Astrocyte of the hippocampus (primary cell): ENCODE results near the gene OSBPL8.
"Not testable (repeated sequence)": the region's sequence is repeated elsewhere in the genome, so short reads cannot be mapped to it uniquely, and the experiment has no call there.

Source experiments
- DNase-seq: peaks from one replicate; pipeline ENCODE4 v3.0.0; 2011; ENCODE audit warnings: low read depth, low spot score

The OSBPL8 gene

DNA sequence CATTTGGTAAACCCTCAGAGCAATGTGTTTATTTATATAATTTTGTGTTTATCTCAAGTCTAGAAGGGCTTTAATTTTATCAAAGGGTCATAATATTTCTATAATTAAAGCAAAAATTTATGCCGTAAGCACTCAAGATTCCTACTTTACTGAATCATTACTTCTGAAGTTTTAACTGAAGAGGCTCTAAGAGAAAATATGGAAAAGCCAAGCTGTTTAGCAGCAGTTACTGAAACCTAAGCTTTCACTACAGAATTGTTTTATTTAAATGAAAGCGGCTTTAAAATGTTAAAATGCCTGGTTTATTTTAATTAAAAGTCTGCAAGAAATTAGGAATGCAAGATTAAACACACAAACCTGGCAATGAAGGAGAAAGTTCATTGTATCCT, 137.4 kb downstream of the OSBPL8 start:
- DNase-seq: no peak

DNA sequence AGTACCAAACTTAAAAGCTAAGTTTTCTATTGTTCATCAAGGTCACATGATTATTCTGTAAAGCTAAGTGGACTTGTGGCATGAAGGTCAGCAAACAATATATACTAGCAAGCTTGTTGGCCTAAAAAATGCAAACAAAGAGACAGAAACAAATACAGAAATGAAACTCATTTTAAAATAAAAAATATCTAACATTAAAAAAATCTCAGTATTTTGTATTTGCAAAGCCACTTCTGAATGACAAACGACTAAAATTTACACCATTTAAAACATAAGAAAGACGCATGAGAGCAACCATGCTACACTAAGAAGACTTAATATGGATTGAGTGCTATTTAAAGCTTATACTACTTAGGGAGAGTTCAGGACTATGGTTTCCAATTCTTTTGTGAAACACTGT, 138.5 kb downstream of the OSBPL8 start:
- no peak for DNase-seq

DNA sequence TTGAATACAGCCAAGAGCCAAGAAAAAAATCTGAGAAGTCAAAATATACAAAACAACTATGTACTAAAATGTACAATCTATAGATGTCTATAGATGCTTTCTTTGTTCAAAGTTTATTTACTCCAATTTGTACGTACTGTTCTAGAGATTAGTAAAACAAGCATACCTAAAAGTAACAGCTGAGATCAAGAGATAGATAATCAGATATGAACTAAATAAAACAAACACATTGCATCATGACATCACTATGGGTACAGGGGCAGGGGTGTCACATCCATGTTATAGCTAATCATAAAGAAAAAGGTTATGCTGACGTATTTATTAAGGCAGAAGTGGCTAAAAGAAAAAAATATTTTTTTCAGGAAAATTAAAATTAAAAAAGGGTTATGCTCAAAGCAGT, 139.3 kb downstream of the OSBPL8 start:
- no peak for DNase-seq

DNA sequence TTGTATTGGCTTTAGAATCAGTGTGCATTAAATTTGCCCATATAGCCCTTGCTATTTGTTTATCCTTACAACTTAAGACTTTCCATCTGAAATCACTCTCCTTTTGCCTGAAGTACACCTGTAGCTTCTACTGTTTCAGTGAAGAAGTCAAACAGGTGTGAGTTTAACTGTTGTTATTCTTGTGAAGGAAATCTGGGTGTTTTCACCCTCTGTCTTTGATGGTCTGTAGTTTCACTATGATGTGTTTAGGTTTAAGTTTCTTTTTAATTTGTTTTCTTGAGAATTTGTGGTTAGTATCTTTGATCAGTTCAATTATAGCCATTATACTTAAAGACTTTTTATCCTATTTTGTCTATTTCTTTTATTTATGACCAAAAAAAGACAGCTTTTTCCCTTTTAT, 142.5 kb downstream of the OSBPL8 start:
- no peak for DNase-seq

DNA sequence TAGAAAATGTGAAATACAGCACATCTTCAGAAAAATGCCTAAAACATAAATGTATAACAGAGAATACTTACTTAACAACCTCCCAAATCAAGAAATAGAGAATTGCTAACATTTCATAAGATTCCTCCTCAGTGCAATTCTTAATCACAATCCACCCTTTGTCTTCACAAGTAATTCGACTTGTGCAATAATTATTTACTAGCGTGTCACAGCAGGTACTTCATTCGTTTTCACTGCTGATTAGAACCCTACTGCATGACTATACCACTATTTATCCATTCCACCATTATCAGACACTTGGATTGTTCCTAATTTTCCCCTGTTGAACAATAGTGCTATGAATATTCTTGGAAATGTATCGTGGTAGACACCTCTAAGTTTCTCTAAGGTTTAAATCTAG, 146.4 kb downstream of the OSBPL8 start:
- no peak for DNase-seq

DNA sequence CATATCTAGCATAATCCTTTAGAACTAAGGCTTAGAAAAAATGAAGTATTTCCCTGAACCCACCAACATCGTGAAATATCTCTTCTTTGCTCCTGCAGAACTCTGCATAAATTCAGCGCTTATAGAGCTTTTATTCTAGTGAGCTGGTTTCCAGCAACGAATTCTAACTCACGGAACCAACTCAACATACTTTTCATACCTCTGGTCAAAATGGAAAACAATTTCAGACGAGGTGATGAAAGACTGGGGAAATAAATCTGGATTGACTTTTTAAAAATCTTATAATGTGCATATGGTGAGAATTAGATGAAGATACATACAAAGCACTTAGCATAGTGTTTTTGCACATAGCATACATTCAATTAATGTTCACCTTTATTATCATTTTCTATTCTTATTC, 148.8 kb downstream of the OSBPL8 start:
- peak; percentile 12 for DNase-seq

DNA sequence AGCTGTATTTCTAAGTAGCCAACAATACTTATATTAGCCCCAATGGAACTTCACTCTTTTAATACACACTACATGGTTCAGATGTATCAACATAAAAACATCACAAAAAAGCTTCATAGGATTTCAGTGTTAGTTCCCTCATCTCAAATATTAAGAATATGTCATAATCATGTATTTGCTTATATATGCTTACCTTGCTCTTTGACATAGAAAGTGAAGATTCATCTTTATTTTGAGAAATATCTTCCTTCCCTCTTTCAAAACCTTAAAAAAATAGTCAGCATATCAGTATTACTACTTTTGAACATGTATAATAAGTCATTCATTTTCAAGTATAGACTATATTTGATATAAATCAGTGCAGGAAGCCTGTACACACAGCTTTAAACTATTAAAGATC, 149.2 kb downstream of the OSBPL8 start:
- DNase-seq: no peak

DNA sequence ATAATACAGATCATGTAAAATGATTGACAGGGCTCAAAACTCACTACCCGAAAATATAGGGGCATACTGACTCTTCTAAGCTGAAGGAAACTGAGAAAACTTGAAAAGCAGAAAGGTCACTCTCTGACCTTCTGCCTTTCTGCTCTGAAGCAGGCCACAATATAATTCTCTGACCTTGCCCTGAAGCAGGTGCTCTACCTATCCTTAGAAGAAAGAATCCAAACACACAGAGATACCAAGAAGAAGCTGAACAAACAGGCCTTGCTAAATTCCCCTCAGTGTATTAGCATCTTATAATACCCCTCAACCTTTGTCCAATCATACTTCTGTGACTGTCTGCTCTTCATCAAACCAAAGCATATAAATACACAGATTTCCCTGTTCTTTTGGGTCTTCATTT, 150.5 kb downstream of the OSBPL8 start:
- no peak for DNase-seq

DNA sequence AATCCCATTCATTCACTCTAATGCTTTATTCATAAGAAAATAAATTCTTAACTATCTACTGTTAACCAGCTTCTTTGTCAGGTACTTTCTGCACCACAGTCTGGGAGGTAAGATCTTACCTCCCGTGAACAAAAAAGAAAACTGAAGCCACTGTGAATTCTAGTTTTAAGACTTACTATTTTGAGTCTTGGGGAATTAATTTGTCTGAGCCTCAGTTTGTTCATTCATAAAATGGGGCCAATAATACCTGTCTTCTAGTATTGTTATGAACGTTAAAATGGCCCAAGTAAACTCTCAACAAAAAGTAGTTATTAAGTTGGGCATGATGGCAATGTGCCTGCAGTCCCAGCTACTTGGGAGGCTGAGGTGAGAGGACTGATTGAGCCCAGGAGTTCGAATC, 151.9 kb downstream of the OSBPL8 start:
- no peak for DNase-seq

DNA sequence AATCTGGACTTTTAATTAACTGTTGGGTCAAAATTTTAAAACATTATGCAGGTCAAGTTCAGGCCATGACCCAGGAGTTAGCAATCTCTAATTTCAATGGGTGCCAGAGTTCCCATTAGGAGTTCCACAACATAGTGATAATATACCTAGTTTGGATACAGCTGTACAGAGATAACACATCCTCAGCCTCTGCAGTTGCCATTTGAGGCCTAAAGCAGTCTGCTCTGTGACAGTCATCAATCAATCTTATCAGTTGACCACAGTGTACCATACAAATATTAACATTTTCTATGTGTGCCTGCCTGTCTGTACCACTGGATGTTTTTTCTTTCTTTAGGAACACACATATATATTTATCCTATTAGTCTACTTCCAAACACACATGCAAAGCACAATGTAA, 157.3 kb downstream of the OSBPL8 start:
- no peak for DNase-seq

DNA sequence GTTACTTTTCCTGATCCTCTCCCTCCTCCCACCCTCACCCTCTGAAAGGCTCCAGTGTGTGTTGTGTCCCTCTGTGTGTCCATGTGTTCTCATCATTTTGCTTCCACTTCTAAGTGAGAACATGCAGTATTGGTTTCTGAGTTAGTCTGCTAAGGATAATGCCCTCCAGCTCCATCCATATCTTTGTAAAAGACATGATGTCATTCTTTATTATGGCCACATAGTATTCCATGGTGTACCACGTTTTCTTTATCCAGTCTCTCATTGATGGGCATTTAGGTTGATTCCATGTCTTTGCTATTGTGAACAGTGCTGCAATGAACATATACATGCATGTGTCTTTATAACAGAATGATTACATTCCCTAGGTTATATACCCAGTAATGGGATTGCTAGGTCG, 159.4 kb downstream of the OSBPL8 start:
- no peak for DNase-seq

DNA sequence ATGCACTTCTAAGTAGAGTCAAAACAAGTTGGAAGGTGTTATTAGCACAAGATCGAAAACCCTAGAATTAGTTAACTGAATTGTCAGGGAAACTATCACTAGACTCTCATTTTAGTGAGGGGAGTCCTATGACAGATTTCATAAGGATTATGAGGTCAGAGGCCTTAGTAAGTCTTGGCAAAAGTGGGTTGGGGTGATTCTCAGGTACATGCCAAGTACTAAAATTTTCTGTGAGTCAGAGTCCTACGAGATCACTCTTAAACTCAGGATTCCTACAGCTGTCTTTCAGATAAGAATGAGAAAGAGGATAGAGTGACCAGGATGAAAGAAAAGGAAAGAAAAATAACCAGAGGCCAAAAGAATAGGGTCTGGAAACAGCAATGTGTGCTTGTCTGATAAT, 160.5 kb downstream of the OSBPL8 start:
- no peak for DNase-seq

DNA sequence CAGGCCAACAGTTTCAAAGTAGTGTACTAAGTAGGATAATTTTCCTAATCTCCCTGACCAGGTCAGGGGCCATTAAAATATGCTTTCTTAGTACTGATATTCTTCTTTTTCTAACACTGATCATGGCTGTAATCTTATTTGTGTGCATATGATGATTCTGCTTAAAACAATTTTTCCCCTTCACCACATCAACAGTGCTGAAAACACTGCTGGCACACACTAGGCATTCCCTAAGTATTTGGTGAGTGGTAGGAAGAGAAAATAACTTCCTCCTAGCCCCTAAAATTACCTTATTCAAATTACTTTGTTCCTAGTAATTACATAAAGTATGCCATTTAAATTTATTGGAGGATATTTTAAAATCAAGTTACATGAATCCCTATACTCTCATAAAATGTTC, 161.5 kb downstream of the OSBPL8 start:
- DNase-seq: peak; percentile 53

DNA sequence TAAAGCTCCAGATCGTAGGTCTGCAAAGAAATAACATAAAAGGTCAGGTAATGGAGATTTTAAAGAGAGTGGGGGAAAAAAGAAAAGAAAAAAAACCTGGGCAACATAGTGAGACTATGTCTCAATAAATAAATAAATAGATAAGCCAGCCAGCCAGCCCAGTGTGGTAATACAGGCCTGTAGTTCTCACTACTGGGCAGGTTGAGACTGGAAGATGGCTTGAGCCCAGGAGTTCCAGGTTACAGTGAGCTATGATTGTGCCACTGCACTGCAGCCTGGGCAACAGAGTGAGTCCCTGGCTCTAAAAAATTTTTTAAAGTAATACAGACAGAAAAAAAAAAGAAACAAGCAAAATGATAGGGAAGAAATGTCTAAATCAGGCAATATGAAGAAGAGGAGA, 168.1 kb downstream of the OSBPL8 start:
- DNase-seq: no peak

DNA sequence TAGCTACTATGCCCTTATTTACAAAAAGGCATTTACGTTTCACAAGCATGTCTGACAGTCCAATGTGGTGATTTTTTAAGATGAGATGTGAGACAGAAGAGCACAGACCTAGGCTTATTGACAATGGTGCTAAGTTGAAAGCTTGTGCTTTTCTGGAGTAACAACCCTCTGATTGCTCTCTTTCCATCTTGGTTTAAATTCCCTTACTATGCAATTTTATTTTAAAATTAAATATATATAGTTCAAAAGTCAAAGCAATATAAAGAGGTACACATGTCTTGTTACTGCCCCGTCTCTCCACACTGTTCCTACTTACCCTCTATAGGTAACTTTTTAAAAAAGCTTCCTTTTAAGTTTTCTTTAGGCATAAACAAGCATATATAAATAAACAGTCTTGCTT, 172.0 kb downstream of the OSBPL8 start:
- no peak for DNase-seq

DNA sequence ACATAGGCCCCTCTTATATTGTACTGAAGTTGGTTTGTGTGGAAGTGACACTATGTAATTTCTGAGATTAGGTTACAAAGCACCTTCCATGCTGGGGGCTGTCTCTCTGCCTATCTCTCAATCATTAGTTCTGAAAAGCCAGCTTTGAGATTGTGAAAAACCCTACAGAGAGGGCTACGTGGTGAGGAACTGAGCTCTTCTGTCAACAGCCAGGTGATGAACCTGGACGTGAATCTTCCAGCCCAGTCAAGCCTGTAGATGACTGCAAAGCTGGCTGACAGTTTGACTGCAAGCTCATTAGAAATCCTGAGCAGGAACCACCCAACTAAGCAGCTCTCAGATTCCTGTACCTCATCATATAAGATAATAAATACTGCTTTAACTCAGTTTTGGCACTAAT, 175.0 kb downstream of the OSBPL8 start:
- no peak for DNase-seq

DNA sequence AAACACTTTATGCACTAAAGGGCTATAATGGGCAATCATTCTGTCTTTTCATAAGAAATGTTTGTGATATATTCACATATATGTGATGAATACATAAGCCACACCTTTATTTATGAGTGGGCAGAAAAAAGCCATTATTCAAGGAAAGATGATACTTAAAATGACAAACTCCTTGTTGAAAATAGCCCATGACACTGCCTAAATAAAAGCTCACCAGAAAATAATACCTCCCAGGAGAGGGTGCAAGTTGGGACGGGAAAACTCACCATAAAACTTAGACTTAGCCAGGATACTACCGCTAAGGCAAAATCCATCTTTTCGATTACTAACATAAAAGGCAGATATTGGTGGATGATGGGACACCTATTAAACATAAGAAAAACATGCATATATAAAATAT, 175.6 kb downstream of the OSBPL8 start:
- DNase-seq: no peak

DNA sequence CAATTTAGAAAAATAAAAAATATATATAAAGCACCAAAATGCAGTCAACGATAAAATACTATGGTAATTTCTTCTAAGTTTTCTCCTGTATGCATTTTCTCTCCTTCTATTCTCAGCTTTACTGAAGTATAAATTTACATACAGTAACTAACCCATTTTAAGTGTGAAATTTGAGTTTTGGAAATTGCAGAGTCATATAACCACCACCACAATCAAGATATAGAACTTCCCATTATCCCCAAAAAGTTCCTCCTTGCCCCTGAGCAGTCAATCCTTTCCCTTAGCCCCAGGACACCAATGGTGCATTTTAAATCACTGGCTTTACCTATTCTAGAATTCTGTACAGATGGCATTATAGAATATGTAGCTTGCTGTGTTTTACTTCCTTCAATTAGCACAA, 180.3 kb downstream of the OSBPL8 start:
- no peak for DNase-seq

DNA sequence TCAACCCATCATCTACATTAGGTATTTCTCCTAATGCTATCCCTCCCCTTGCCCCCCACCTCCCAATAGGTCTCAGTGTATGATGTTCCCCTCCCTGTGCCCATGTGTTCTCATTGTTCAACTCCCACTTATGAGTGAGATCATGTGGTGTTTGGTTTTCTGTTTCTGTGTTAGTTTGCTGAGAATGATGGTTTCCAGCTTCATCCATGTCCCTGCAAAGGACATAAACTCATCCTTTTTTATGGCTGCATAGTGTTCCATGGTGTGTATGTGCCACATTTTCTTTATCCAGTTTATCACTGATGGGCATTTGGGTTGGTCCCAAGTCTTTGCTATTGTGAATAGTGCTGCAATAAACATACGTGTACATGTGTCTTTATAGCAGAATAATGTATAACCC, 182.7 kb downstream of the OSBPL8 start:
- not testable (repeated sequence) for DNase-seq

DNA sequence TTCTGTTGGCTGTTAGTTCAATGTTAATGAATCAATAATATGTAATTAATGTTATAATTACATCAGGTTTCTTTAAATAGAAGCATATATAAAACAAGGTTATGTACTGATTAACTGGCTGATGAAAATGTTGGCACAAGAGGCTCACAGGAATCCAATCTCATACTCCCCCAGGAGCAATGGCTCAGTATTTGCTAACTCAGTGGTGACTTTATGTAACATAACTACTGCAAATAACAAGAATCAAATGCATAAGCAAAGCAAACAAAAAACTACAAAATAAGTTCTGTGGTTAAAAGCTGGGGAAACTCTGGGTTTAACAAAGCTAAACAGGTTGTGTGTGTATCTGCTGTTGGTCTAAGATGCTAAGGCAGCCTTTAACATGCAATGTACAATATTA, 183.6 kb downstream of the OSBPL8 start:
- no peak for DNase-seq

DNA sequence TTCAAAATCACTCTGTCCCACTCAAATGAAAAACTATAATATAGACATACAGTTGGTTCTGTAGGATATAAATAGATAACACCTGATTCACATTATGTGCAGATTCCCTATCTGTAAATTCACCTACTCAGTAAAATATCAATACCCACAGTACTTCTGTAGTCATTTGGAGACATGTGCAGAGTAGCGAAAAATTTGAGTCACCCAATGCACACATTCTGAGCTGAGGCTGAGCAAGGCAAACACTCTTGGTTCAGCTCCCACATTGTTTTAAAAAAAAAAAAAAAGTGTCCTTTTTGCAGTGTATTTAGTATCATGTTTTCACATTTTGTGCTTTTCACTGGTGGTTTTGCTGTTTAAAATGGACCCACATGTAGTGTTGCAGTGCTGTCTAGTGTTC, 184.1 kb downstream of the OSBPL8 start:
- DNase-seq: no peak

DNA sequence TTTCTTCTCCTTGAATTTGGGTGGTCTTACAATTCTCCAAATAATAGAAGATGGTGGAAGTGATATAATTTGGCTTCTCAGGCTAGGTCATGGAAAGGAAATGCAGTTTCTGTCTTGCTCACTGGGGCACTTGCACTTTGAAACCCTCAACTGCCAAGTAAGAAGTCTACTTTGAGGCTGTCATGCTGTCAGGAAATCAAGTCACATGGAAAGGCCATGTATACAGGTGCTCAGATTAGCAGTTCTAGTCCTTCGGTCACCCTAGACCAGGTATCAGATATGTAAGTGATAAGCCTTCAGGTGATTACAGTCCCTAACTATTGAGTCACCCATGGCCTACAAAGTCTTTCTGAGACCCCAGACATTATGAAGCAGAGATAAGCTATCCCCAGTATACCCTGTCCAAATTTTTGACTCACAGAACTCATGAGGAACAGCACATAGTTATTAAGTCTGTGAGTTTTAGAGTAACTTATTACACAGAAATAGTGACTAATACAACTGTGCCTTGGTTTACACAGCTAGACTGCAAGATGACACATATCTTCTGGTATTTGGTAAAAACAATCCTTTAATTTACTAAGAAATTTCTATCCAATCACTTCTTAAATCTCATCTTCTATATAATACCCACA, 185.1 kb downstream of the OSBPL8 start:
- no peak for DNase-seq

DNA sequence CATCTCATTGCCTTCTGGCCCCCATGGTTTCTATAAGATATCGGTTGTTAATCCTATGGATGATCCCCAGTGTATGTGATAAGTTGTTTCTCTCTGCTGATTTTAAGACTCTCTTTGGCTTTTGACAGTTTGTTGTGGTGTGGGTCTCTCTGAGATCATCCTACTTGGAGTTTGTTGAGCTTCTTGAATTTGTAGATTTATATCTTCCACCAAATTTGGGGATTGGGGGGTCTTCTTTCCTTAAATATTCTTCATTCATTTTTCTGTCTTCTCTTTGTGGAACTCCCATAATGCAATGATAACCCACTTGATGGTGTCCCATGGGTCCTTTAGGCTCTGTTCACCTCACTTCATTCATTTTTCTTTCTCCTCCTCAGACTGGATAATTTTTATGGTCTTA, 191.3 kb downstream of the OSBPL8 start:
- DNase-seq: no peak

DNA sequence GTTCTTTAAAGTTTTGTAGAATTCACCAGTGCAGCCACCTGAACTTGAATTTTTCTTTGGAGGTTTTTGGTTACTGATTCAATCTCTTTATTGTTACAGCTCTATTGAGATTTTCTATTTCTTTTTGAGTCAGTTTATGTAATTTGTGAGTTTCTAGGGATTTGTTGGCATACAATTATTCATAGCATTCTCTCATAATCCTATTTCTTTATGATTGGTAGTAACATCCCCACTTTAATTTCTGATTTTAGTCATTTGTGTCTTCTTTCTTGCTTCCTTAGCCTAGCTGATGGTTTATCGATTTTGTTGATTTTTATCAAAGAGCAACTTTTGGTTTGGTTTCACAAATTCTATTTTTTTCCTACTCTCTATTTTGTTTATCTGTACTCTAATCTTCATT, 193.4 kb downstream of the OSBPL8 start:
- DNase-seq: no peak

DNA sequence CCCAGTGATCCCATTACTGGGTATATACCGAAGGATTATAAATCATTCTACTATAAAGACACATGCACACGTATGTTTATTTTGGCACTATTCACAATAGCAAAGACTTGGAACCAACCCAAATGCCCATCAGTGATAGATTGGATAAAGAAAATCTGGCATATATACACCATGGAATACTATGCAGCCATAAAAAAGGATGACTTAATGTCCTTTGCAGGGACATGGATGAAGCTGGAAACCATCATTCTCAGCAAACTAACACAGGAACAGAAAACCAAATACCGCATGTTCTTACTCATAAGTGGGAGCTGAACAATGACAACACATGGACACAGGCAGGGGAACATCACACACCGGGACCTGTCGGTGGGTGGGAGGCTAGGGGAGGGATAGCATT, 195.4 kb downstream of the OSBPL8 start:
- DNase-seq: not testable (repeated sequence)
